Activated CD4-positive, alpha-beta memory T cell treated with anti-CD3 and anti-CD28 coated beads, Interleukin-2, amount 10 ng/mL, durations not matched to agents 7 days and 5 days (primary cell): ENCODE results near the gene SLC36A4. TPM values are rescaled to one million over a fixed set of nuclear protein-coding genes. Genes with fewer than 3 reads are reported as not detected.
"Not testable (repeated sequence)": the region's sequence is repeated elsewhere in the genome, so short reads cannot be mapped to it uniquely, and the experiment has no call there.

Experiments
- CTCF ChIA-PET: fragments of 350-600 bp; sonication (Branson Sonifier 250); formaldehyde crosslinking; loops from one replicate; lab custom pipeline; 2021; ENCODE audit warnings: antibody characterized with exemption, inconsistent platforms; lab: Charles Lee
- POLR2A ChIA-PET: fragments of 350-600 bp; sonication (Branson Sonifier 250); formaldehyde crosslinking; loops from one replicate; lab custom pipeline; 2021; ENCODE audit warnings: antibody characterized with exemption; lab: Charles Lee
- DNase-seq: peaks from one replicate; pipeline ENCODE4 v3.0.0-alpha.2; 2020
- H3K27ac Mint-ChIP-seq: one replicate; pipeline ENCODE4 v1.8.0; 2021; ENCODE audit warnings: mild to moderate bottlenecking, mixed read lengths
- H3K27me3 Mint-ChIP-seq: one replicate; pipeline ENCODE4 v1.8.0; 2021; ENCODE audit warnings: mixed read lengths
- H3K36me3 Mint-ChIP-seq: one replicate; pipeline ENCODE4 v1.8.0; 2021; ENCODE audit warnings: low read depth, mixed read lengths
- H3K4me1 Mint-ChIP-seq: one replicate; pipeline ENCODE4 v1.8.0; 2021; ENCODE audit warnings: mixed read lengths
- H3K4me3 Mint-ChIP-seq: one replicate; pipeline ENCODE4 v1.8.0; 2021; ENCODE audit warnings: mild to moderate bottlenecking, mixed read lengths
- H3K9me3 Mint-ChIP-seq: one replicate; pipeline ENCODE4 v1.8.0; 2021; ENCODE audit warnings: mixed read lengths
- total RNA-seq, 2 experiments: library from RNA; stranded (reverse); gene quantifications; one replicate each; pipeline ENCODE4 v1.2.3, GENCODE V29; 2021

Gene SLC36A4
- total RNA-seq, 2 experiments from 2014 or later = 10.7 to 13.5 TPM

DNA sequence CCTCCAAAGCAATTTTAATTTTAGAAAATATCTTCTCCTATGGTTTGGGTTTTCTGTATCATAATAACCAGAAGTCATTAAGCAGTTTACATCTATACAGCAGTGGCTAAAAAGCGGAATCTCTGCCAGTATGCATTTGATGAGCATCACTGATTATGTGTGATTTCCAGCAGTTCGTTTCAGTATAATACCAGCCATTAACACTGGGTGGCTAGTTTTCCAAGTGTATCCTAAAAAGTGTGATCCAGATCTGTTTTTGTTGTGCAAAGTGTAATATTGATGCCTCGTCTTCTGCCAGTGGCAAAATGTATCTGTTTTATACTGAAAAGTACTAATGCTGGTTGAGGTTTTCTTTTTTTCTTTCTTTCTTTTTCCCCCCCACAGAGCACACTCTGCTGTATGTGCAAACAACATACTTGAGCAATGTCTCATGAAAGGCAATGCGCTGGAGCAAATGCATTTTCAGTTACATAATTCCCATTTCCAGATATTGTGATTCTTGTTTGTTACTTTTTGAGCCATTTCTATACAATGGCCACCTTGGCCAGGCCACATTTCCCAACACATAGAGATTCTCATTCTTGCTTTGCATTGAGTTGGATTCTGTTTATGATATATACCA is 64.2 kb downstream of the SLC36A4 start:
- CTCF ChIA-PET = no interaction called here
- no peaks in the 10 kb centered on the region for H3K9me3 Mint-ChIP-seq
- H3K4me1 Mint-ChIP-seq = no peaks in the 10 kb centered on the region
- POLR2A ChIA-PET = no interaction called here
- no peak overlapping the region for H3K27ac Mint-ChIP-seq
- H3K27me3 Mint-ChIP-seq = no peaks in the 10 kb centered on the region
- H3K4me3 Mint-ChIP-seq = no peak overlapping the region
- no peak for DNase-seq
- H3K36me3 Mint-ChIP-seq = no peaks in the 10 kb centered on the region

DNA sequence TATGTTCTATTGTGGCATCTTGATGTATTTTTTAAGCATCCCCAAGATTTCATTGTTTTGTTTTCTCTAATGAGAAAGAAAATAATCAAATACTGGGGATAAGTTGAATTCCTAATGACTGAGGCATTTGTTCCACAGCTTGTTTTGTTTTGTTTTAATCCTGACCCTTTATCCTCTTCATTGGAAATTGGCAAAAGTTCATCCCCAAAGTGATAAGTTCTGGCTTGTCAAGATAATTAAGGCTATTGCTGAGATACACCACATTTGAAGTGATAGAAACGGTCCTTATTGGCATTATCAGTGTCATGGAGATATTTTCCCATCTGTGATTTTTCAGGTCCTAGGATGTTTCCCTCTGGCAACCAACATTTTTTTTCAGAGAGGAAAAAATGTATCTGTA is 65.0 kb downstream of the SLC36A4 start:
- H3K27ac Mint-ChIP-seq = no peak overlapping the region
- no peaks in the 10 kb centered on the region for H3K4me1 Mint-ChIP-seq
- CTCF ChIA-PET = no interaction called here

GRCh38 chr11:93131709-93132108 is 66.1 kb downstream of the SLC36A4 start:
- CTCF ChIA-PET = no interaction called here
- DNase-seq = no peak
- H3K4me3 Mint-ChIP-seq = no peak overlapping the region
- H3K27me3 Mint-ChIP-seq = peaks cover 4% of the 10 kb centered on the region
- H3K4me1 Mint-ChIP-seq = no peaks in the 10 kb centered on the region
- H3K27ac Mint-ChIP-seq = no peak overlapping the region
- POLR2A ChIA-PET = no interaction called here
- no peaks in the 10 kb centered on the region for H3K36me3 Mint-ChIP-seq
- H3K9me3 Mint-ChIP-seq = no peaks in the 10 kb centered on the region

More for the DNA sequence above, 65.0 kb downstream of the SLC36A4 start:
- H3K9me3 Mint-ChIP-seq = no peaks in the 10 kb centered on the region
- DNase-seq = no peak
- H3K4me3 Mint-ChIP-seq = no peak overlapping the region
- POLR2A ChIA-PET = no interaction called here
- H3K36me3 Mint-ChIP-seq = no peaks in the 10 kb centered on the region
- H3K27me3 Mint-ChIP-seq = peaks cover under 1% of the 10 kb centered on the region

DNA sequence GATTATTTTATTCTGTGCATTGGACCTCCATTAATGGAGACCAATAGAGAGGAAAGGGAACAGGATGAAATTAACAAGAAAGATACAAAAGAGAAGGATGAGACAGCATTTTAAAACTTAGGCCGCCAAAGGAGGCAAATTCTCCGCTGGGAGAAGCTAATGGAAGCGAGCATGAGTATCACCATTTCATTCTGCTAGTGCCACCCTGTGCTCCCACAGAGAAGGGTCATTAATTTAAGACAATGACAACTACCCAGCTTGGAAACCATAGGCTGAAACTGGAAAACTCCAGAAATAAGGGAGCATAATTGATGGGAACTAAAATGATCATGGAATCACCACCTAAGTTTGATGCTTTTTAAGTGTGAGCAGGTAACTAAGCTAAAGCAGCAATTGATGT is 69.2 kb downstream of the SLC36A4 start:
- Mint-ChIP-seq H3K9me3 (no peaks in the 10 kb centered on the region), H3K27me3 (peaks cover 11% of the 10 kb centered on the region), H3K4me3 (no peak overlapping the region), H3K27ac (no peak overlapping the region), H3K4me1 (no peaks in the 10 kb centered on the region), H3K36me3 (no peaks in the 10 kb centered on the region)
- DNase-seq = no peak
- ChIA-PET CTCF (no interaction called here), POLR2A (no interaction called here)

- H3K4me1 Mint-ChIP-seq = no peaks in the 10 kb centered on the region
- H3K27ac Mint-ChIP-seq = no peak overlapping the region
- H3K36me3 Mint-ChIP-seq = no peaks in the 10 kb centered on the region
- DNase-seq = no peak
- no peaks in the 10 kb centered on the region for H3K9me3 Mint-ChIP-seq
- H3K27me3 Mint-ChIP-seq = peaks cover 16% of the 10 kb centered on the region
- POLR2A ChIA-PET = no interaction called here
- CTCF ChIA-PET = no interaction called here
- H3K4me3 Mint-ChIP-seq = no peak overlapping the region
Observed at GRCh38 chr11:93123351-93123898, 74.4 kb downstream of the SLC36A4 start.

GRCh38 chr11:93122535-93123235 is 75.1 kb downstream of the SLC36A4 start:
- H3K4me3 Mint-ChIP-seq = no peak overlapping the region
- ChIA-PET CTCF (no interaction called here), POLR2A (no interaction called here)
- H3K27ac Mint-ChIP-seq = no peak overlapping the region
- H3K27me3 Mint-ChIP-seq = peaks cover 15% of the 10 kb centered on the region
- no peaks in the 10 kb centered on the region for H3K36me3 Mint-ChIP-seq
- no peak for DNase-seq
- H3K9me3 Mint-ChIP-seq = no peaks in the 10 kb centered on the region
- H3K4me1 Mint-ChIP-seq = no peaks in the 10 kb centered on the region

DNA sequence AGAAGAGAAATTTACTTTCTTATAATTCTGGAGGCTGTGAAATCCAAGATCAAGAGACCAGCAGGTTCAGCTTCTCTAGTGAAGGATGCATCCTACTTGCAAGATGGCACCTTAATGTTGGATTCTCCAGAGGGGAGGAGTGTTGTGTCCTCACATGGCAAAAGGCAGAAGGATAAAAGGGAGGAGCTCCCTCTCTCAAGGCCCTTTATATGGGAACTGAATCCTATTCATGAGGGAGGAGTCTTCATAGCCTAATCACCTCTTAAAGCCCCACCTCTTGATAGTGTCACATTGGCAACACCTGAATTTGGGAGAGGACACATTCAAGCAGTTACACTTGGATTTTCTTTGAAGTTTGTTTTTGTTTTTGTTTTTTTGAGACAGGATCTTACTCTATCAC is 79.5 kb downstream of the SLC36A4 start:
- no peaks in the 10 kb centered on the region for H3K4me1 Mint-ChIP-seq
- H3K27ac Mint-ChIP-seq = no peak overlapping the region
- peaks cover 17% of the 10 kb centered on the region for H3K27me3 Mint-ChIP-seq
- no peaks in the 10 kb centered on the region for H3K36me3 Mint-ChIP-seq
- DNase-seq = no peak
- no peaks in the 10 kb centered on the region for H3K9me3 Mint-ChIP-seq
- ChIA-PET CTCF (no interaction called here), POLR2A (no interaction called here)
- no peak overlapping the region for H3K4me3 Mint-ChIP-seq

DNA sequence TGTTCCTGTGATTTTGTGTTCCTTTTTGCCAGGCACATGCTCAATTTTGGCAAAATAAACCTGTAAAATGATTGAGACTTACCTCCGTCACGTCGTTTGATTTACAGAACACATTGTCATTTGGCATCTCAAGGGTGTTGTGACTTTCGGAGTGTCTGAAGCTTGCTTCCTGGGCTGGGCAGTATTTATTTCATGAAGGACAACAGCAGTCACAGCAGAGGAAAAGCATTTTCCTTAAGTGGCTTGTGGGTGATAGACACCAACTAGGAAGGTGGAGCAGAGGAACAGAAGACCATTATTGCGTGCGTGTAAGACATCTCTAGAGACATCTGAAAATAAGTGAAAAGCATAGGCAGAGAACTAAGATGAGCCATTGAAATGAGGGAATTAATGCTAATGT is 80.2 kb downstream of the SLC36A4 start:
- Mint-ChIP-seq H3K4me1 (no peaks in the 10 kb centered on the region), H3K27me3 (peaks cover 17% of the 10 kb centered on the region), H3K4me3 (no peak overlapping the region), H3K27ac (no peak overlapping the region), H3K9me3 (no peaks in the 10 kb centered on the region), H3K36me3 (no peaks in the 10 kb centered on the region)
- CTCF ChIA-PET = no interaction called here
- DNase-seq = no peak
- POLR2A ChIA-PET = no interaction called here

DNA sequence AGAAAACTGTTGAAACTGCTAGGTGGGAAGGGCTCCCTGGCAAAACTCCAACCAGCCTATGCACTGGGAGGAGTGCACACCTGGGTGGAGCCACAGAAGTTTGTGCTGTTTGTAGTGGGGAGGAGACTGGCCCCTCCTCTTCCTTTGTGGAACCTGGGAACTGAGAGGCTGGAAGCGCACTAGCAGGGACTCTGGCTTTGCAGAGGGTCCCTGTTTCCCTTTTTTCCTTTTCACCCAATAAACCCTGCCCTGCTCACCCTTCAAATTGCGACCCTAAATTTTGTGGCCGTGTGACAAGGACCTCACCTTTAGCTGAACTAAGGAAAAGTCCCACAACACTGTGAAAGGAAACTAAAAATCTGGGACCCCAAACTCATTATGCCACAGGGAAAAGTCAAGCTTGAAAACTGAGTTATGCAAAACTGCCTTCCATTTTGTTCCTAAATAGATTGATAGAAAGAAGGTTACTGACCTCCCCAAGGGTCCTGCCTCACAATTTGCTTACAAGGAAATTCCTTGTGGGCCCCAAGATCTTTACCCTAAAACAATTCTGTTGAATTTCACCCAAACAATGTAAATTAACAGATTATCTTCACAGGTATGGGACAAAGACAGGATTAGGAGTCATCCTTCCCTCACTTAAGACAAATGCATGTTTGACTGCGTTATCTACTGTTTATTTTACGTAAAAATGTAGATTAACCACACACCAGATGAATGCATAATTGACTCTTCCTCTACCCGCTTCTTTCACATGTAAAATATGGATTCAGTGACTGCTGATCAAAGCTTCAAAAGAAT is 81.0 kb downstream of the SLC36A4 start:
- no peaks in the 10 kb centered on the region for H3K4me1 Mint-ChIP-seq
- no peaks in the 10 kb centered on the region for H3K9me3 Mint-ChIP-seq
- no peak overlapping the region for H3K27ac Mint-ChIP-seq
- no peak overlapping the region for H3K4me3 Mint-ChIP-seq
- ChIA-PET POLR2A (no interaction called here), CTCF (no interaction called here)
- H3K36me3 Mint-ChIP-seq = no peaks in the 10 kb centered on the region
- peaks cover 17% of the 10 kb centered on the region for H3K27me3 Mint-ChIP-seq
- DNase-seq = no peak

GRCh38 chr11:93114304-93114703 is 83.5 kb downstream of the SLC36A4 start:
- Mint-ChIP-seq H3K36me3 (no peaks in the 10 kb centered on the region), H3K27me3 (peaks cover 16% of the 10 kb centered on the region), H3K4me1 (peaks cover 3% of the 10 kb centered on the region), H3K27ac (no peak overlapping the region), H3K9me3 (no peaks in the 10 kb centered on the region), H3K4me3 (no peak overlapping the region)
- CTCF ChIA-PET = no interaction called here
- POLR2A ChIA-PET = no interaction called here
- no peak for DNase-seq

DNA sequence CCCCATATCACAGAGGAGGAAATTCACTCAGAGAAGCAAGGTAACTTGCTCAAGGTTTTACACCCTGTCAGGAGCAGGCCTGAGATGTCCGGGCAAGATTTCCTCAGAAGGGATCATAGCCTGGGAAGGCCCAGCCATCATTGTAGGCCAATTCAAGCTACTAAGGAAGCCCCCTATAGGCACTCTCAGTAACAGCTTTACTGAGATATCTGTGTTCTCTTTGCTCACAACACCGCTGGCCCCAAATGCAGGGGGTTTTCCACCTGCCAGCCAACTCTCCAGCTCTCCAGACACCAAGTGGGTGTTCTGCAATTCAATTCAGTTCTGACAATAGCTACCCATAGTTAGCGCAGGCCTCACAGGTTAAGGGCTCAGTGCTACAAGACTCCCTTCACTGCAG is 84.0 kb downstream of the SLC36A4 start:
- POLR2A ChIA-PET = no interaction called here
- no peak overlapping the region for H3K27ac Mint-ChIP-seq
- peaks cover 3% of the 10 kb centered on the region for H3K4me1 Mint-ChIP-seq
- H3K9me3 Mint-ChIP-seq = no peaks in the 10 kb centered on the region
- DNase-seq = no peak
- no peak overlapping the region for H3K4me3 Mint-ChIP-seq
- CTCF ChIA-PET = no interaction called here
- H3K36me3 Mint-ChIP-seq = no peaks in the 10 kb centered on the region
- H3K27me3 Mint-ChIP-seq = peaks cover 15% of the 10 kb centered on the region

GRCh38 chr11:93111147-93111546 is 86.6 kb downstream of the SLC36A4 start:
- H3K9me3 Mint-ChIP-seq, H3K36me3 Mint-ChIP-seq, H3K27me3 Mint-ChIP-seq: not testable (repeated sequence)

GRCh38 chr11:93100211-93100610 is 97.6 kb downstream of the SLC36A4 start:
- ChIA-PET CTCF (interaction anchor here (0.8 kb wide), 1 partner anchor 10 kb away, joined by 3 read pairs; no protein-coding TSS in a partner anchor), POLR2A (no interaction called here)
- peaks cover 4% of the 10 kb centered on the region for H3K27me3 Mint-ChIP-seq
- H3K36me3 Mint-ChIP-seq = no peaks in the 10 kb centered on the region
- no peak overlapping the region for H3K4me3 Mint-ChIP-seq
- no peaks in the 10 kb centered on the region for H3K4me1 Mint-ChIP-seq
- no peak overlapping the region for H3K27ac Mint-ChIP-seq
- no peak for DNase-seq
- no peaks in the 10 kb centered on the region for H3K9me3 Mint-ChIP-seq

More at GRCh38 chr11:93111147-93111546, 86.6 kb downstream of the SLC36A4 start:
- H3K4me1 Mint-ChIP-seq, H3K4me3 Mint-ChIP-seq, DNase-seq, CTCF ChIA-PET, H3K27ac Mint-ChIP-seq, POLR2A ChIA-PET: not testable (repeated sequence)
